NCI-H2081 (cell line): ENCODE measurements around the gene NEUROD1.

Source experiments
- DNase-seq, 2 experiments: peaks; one replicate each; lab custom pipeline; 2025; lab: John Stamatoyannopoulos, UW

Gene NEUROD1

GRCh38 chr2:181632733-181633401 lies 47.5 kb downstream of the NEUROD1 start:
- DNase-seq, result no peak

GRCh38 chr2:181628590-181629585 lies 51.4 kb downstream of the NEUROD1 start:
- DNase-seq, result peak; percentile 38 to 74

- no peak for DNase-seq
These were observed 52.8 kb downstream of the NEUROD1 start for GRCh38 chr2:181627545-181627944.

- DNase-seq, result no peak
These were observed 53.6 kb downstream of the NEUROD1 start for GRCh38 chr2:181626671-181627070.
